ENCODE measurements around the gene HLA-DMB. TPM values are rescaled to one million over a fixed set of nuclear protein-coding genes. Genes with fewer than 3 reads are reported as not detected.

HLA-DMB gene
- total and polyA plus RNA-seq, 3 experiments from 2014 or later = 4.3 to 25.6 (median 5.3) TPM

DNA sequence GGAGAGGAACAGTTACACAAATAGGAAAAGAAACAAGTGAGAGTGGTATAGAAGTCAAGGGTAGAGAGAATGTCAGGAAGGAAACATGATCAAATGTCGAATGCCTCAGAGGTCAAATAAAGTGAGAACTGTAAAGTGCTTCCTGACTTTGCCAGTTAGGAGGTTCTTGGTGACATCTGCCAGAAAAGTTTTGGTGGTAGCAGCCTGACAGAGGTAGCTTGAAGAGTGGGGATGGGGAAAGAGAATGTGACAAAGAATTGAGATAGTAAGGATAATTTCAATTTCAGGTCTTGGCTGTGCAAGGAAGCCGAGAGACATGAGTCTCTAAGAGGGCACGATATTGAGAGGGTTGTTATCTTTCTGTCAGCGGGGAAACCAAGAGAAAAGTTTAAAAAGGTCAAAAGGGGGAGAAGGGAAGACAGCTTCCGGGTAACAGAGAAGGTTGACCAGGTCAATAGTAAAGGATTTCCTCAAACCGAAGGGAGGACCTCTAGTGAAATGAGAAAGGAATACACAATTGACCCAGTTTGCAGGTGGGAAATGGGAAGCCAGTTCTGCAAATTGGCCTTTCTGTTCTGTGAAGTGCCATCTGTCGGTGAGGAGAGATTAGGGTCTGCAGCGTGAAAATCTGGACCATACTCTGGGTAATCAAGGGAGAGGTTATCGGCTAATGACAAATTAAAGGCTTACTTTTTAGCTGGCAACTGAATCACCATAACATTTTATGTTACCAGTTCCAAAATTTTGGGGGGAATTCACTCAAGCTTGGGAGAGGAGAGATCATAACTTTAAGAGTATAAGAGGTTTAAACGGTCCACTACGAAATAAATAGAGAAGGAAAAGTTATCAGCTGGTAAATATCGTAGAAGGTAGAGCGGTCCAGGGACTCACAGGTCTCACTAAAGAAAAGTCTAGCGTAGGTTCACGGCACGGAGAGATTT lies 26.6 kb upstream of the HLA-DMB start:
- Mint-ChIP-seq H3K36me3 (peaks cover 0 to 40% (median 0%) of the 10 kb centered on the region in 3 donors), H3K4me1 (peaks cover 43 to 55% (median 51%) of the 10 kb centered on the region in 3 donors)
- no peaks in the 10 kb centered on the region for H3K27me3 ChIP-seq (ENCODE audit: insufficient read depth, low read length, poor library complexity, severe bottlenecking)

DNA sequence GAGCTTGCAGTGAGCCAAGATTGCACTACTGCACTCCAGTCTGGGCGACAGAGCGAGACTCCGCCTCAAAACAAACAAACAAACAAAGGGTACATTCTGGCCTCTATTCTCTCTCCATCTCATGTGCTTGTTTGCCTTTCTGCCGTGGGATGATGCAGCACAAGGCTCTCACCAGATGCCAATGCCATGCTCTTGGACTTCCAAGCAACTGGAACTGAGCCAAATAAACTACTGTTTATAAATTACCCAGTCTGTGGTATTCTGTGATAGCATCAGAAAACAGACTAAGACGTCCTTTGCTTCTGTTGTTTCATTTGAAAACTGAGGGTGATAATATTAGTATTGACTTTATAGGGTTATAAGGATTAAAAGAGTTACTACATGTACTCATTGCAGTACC lies 23.9 kb upstream of the HLA-DMB start:
- no peak overlapping the region for H3K27ac ChIP-seq (ENCODE audit: low read depth, low read length)
- no peak overlapping the region for H3K4me3 ChIP-seq (ENCODE audit: low read length)

More for the DNA sequence above, 26.6 kb upstream of the HLA-DMB start:
- peak overlapping the region; percentile 86 to 100 (median 94) for H3K27ac Mint-ChIP-seq
- Histone ChIP-seq H3K4me1 (ENCODE audit: insufficient read depth, low read length) (peaks cover 33% of the 10 kb centered on the region), H3K27ac (ENCODE audit: low read depth, low read length) (peak overlapping the region; percentile 97), H3K9me3 (ENCODE audit: low read length) (no peaks in the 10 kb centered on the region), H3K4me3 (ENCODE audit: low read length) (peak overlapping the region; percentile 96), H3K36me3 (ENCODE audit: insufficient read depth, low read length) (no peaks in the 10 kb centered on the region)
- H3K4me3 Mint-ChIP-seq = peak overlapping the region; percentile 76 to 97 (median 89)
- CTCF ChIA-PET = interaction anchor here (0.7 to 16.7 kb wide), 16 partner anchors 13 to 129 kb away, joined by 3 to 270 read pairs (median 8); partner anchors contain the start of genes HLA-DMA, HLA-DMB, PSMB9 and TAP1
- POLR2A ChIA-PET = interaction anchor here (0.6 to 8.8 kb wide), 13 partner anchors 9 to 241 kb away, joined by 3 to 164 read pairs (median 4); partner anchors contain the start of genes HLA-DMA, HLA-DMB, RING1 and TAP2
- peaks cover 0 to 11% of the 10 kb centered on the region in 2 donors for H3K27me3 Mint-ChIP-seq
- H3K9me3 Mint-ChIP-seq = peaks cover 0 to 3% (median 0%) of the 10 kb centered on the region in 5 donors
- peak in 2 of 5 donors; percentile 27 to 38 for DNase-seq

DNA sequence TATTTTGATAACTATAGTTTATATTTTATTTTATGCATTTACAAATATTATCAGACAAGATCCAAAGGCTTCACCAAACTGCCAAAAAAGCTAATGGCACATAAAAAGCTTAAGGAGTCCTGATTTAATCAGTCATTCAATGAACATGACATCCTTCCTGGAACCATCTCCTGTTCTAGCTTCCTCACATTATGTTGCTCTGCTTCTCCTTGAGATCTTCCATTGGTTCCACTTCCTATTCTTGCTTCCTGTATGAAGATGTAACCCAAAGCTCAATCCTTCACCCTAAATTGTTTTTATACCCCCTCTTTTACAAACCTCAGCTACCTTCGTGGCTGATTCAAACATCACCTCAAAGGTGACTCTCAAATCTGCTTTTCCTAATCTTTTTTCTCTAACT lies 23.0 kb upstream of the HLA-DMB start:
- Histone ChIP-seq H3K4me1 (ENCODE audit: insufficient read depth, low read length) (peaks cover 35% of the 10 kb centered on the region), H3K27ac (ENCODE audit: low read depth, low read length) (no peak overlapping the region), H3K4me3 (ENCODE audit: low read length) (no peak overlapping the region), H3K36me3 (ENCODE audit: insufficient read depth, low read length) (no peaks in the 10 kb centered on the region), H3K9me3 (ENCODE audit: low read length) (no peaks in the 10 kb centered on the region), H3K27me3 (ENCODE audit: insufficient read depth, low read length, poor library complexity, severe bottlenecking) (no peaks in the 10 kb centered on the region)
- no peaks in the 10 kb centered on the region for H3K9me3 Mint-ChIP-seq
- peaks cover 0 to 3% of the 10 kb centered on the region in 2 donors for H3K27me3 Mint-ChIP-seq
- DNase-seq = no peak
- H3K4me3 Mint-ChIP-seq = peak overlapping the region in 2 of 7 donors; percentile 9 to 27
- peaks cover 0 to 12% (median 1%) of the 10 kb centered on the region in 3 donors for H3K36me3 Mint-ChIP-seq
- peak overlapping the region in 6 of 8 donors; percentile 8 to 94 (median 50) for H3K27ac Mint-ChIP-seq
- H3K4me1 Mint-ChIP-seq = peaks cover 65 to 80% (median 66%) of the 10 kb centered on the region in 3 donors
- CTCF ChIA-PET = interaction anchor here (1.2 to 16.7 kb wide), 6 partner anchors 10 to 30 kb away, joined by 3 to 270 read pairs (median 12); partner anchors contain the start of gene HLA-DMA
- POLR2A ChIA-PET = interaction anchor here (1.8 to 2.6 kb wide), 2 partner anchors 9 to 10 kb away, joined by 6 to 21 read pairs; partner anchors contain the start of gene HLA-DMA

More for the DNA sequence above, 23.9 kb upstream of the HLA-DMB start:
- H3K4me1 ChIP-seq (ENCODE audit: insufficient read depth, low read length) = peaks cover 35% of the 10 kb centered on the region
- H3K27me3 Mint-ChIP-seq = peaks cover 0 to 6% of the 10 kb centered on the region in 2 donors
- POLR2A ChIA-PET = no interaction called here
- H3K9me3 ChIP-seq (ENCODE audit: low read length) = no peaks in the 10 kb centered on the region
- H3K36me3 Mint-ChIP-seq = peaks cover 0 to 16% (median 1%) of the 10 kb centered on the region in 3 donors
- no peaks in the 10 kb centered on the region for H3K36me3 ChIP-seq (ENCODE audit: insufficient read depth, low read length)
- H3K4me1 Mint-ChIP-seq = peaks cover 62 to 73% (median 66%) of the 10 kb centered on the region in 3 donors
- CTCF ChIA-PET = interaction anchor here (4.2 to 16.7 kb wide), 3 partner anchors 10 to 22 kb away, joined by 36 to 270 read pairs (median 248); partner anchors contain the start of genes HLA-DMA and HLA-DMB
- no peak for DNase-seq
- H3K9me3 Mint-ChIP-seq = no peaks in the 10 kb centered on the region
- H3K4me3 Mint-ChIP-seq = peak overlapping the region in 2 of 7 donors; percentile 10 to 22
- H3K27ac Mint-ChIP-seq = peak overlapping the region; percentile 57 to 100 (median 71)
- no peaks in the 10 kb centered on the region for H3K27me3 ChIP-seq (ENCODE audit: insufficient read depth, low read length, poor library complexity, severe bottlenecking)

DNA sequence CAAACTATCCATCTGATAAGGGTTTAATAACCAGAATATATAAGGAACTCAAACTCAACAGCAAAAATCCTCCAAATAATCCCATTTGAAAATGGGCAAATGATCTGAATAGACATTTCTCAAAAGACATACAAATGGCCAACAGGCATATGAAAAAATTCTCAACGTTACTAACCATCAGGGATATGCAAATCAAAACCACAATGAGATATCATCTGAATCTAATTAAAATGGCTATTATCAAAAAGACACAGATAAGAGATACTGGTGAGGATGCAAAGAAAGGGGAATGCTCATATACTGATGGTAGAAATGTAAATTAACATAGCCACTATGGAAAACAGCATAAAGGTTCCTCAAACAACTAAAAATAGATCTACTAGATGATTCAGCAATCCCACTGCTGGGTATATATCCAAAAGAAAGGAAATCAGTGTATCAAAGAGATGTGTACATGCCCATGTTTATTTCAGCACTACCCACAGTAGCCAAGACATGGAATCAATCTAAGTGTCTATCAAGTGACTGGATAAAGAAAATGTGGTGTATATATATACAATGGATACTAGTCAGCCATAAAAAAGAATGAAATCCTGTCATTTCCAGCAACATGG lies 21.5 kb upstream of the HLA-DMB start:
- Mint-ChIP-seq H3K4me1 (peaks cover 61 to 82% (median 61%) of the 10 kb centered on the region in 3 donors), H3K9me3 (no peaks in the 10 kb centered on the region), H3K36me3 (peaks cover 0 to 10% (median 5%) of the 10 kb centered on the region in 3 donors), H3K27ac (peak overlapping the region in 7 of 8 donors; percentile 5 to 64 (median 44)), H3K27me3 (peaks cover 0 to 3% of the 10 kb centered on the region in 2 donors), H3K4me3 (peak overlapping the region in 2 of 7 donors; percentile 16 to 34)
- ChIA-PET CTCF (interaction anchor here (0.8 to 16.7 kb wide), 7 partner anchors 8 to 124 kb away, joined by 3 to 270 read pairs (median 8); partner anchors contain the start of genes HLA-DMA and TAP2), POLR2A (interaction anchor here (1.0 to 2.6 kb wide), 3 partner anchors 9 to 29 kb away, joined by 3 to 21 read pairs (median 6); partner anchors contain the start of gene HLA-DMA)
- Histone ChIP-seq H3K9me3 (ENCODE audit: low read length) (no peaks in the 10 kb centered on the region), H3K4me3 (ENCODE audit: low read length) (no peak overlapping the region), H3K4me1 (ENCODE audit: insufficient read depth, low read length) (peaks cover 34% of the 10 kb centered on the region), H3K36me3 (ENCODE audit: insufficient read depth, low read length) (no peaks in the 10 kb centered on the region), H3K27ac (ENCODE audit: low read depth, low read length) (no peak overlapping the region), H3K27me3 (ENCODE audit: insufficient read depth, low read length, poor library complexity, severe bottlenecking) (no peaks in the 10 kb centered on the region)
- no peak for DNase-seq

DNA sequence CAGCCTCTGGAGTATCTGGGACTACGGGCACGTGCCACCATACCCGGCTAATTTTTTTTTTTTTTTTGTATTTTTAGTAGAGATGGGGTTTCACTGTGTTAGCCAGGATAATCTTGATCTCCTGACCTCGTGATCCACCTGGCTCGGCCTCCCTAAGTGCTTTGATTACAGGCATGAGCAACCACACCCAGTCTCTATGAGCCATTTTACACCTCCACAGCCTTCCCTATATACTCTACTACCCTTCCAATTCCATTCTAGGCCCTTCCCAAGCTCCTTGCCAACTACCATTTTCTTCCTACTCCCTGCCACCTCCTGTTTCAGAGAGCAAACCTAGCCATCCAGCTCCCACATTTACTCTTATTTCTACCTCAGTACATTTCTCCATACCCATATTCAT lies 19.7 kb upstream of the HLA-DMB start:
- H3K36me3 Mint-ChIP-seq = peaks cover 0 to 12% (median 5%) of the 10 kb centered on the region in 3 donors
- Histone ChIP-seq H3K4me1 (ENCODE audit: insufficient read depth, low read length) (peaks cover 16% of the 10 kb centered on the region), H3K27ac (ENCODE audit: low read depth, low read length) (no peak overlapping the region), H3K9me3 (ENCODE audit: low read length) (no peaks in the 10 kb centered on the region), H3K4me3 (ENCODE audit: low read length) (no peak overlapping the region), H3K27me3 (ENCODE audit: insufficient read depth, low read length, poor library complexity, severe bottlenecking) (no peaks in the 10 kb centered on the region), H3K36me3 (ENCODE audit: insufficient read depth, low read length) (no peaks in the 10 kb centered on the region)
- peaks cover 43 to 76% (median 49%) of the 10 kb centered on the region in 3 donors for H3K4me1 Mint-ChIP-seq
- no peak for DNase-seq
- H3K27ac Mint-ChIP-seq = peak overlapping the region in 4 of 8 donors; percentile 4 to 91 (median 46)
- POLR2A ChIA-PET = interaction anchor here (1.2 kb wide), 1 partner anchor 11 kb away, joined by 3 read pairs; no protein-coding TSS in a partner anchor
- peaks cover 0 to 3% of the 10 kb centered on the region in 2 donors for H3K27me3 Mint-ChIP-seq
- CTCF ChIA-PET = interaction anchor here (1.5 to 16.7 kb wide), 3 partner anchors 8 to 25 kb away, joined by 7 to 248 read pairs (median 8); partner anchors contain the start of gene HLA-DMA
- no peaks in the 10 kb centered on the region for H3K9me3 Mint-ChIP-seq
- no peak overlapping the region for H3K4me3 Mint-ChIP-seq

DNA sequence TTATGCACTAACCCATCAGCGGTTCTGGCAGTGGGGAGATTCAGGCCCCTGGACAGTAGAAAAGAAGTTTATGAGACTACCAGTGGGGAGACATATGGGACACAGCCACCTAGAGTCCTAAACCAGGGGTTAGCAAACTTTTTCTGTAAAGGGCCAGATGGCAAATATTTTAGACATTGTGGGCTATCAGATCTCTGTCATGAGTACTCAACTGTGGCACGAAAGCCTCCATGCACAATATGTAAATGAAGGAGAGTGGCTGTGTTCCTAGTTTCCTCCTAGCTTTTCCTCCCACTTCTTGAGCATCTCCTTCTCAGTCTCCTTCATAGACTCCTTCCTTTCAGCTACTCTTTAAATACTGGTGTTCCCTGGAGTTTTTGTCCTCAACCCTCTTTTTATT lies 15.3 kb upstream of the HLA-DMB start:
- H3K4me3 ChIP-seq (ENCODE audit: low read length) = no peak overlapping the region
- no peaks in the 10 kb centered on the region for H3K27me3 ChIP-seq (ENCODE audit: insufficient read depth, low read length, poor library complexity, severe bottlenecking)
- Mint-ChIP-seq H3K27me3 (peaks cover 0 to 3% of the 10 kb centered on the region in 2 donors), H3K9me3 (no peaks in the 10 kb centered on the region), H3K4me3 (no peak overlapping the region), H3K27ac (peak overlapping the region in 2 of 8 donors; percentile 19 to 52), H3K4me1 (peaks cover 43 to 72% (median 44%) of the 10 kb centered on the region in 3 donors), H3K36me3 (peaks cover 0 to 8% (median 5%) of the 10 kb centered on the region in 3 donors)
- peaks cover 17% of the 10 kb centered on the region for H3K4me1 ChIP-seq (ENCODE audit: insufficient read depth, low read length)
- no peaks in the 10 kb centered on the region for H3K36me3 ChIP-seq (ENCODE audit: insufficient read depth, low read length)
- H3K9me3 ChIP-seq (ENCODE audit: low read length) = no peaks in the 10 kb centered on the region
- CTCF ChIA-PET = interaction anchor here (1.4 to 11.0 kb wide), 5 partner anchors 13 to 76 kb away, joined by 4 to 270 read pairs (median 97); partner anchors contain the start of genes BRD2 and HLA-DMB
- no peak for DNase-seq
- POLR2A ChIA-PET = interaction anchor here (7.8 kb wide), 1 partner anchor 15 kb away, joined by 164 read pairs; the partner anchor contains the start of gene BRD2
- H3K27ac ChIP-seq (ENCODE audit: low read depth, low read length) = no peak overlapping the region
